ELF-1 (cell line): ENCODE results near the gene DYRK2.

Experiments
- DNase-seq: peaks from one replicate; pipeline ENCODE4 v3.0.0-alpha.2; 2016; ENCODE audit warnings: low read depth, low spot score

DYRK2 gene

DNA sequence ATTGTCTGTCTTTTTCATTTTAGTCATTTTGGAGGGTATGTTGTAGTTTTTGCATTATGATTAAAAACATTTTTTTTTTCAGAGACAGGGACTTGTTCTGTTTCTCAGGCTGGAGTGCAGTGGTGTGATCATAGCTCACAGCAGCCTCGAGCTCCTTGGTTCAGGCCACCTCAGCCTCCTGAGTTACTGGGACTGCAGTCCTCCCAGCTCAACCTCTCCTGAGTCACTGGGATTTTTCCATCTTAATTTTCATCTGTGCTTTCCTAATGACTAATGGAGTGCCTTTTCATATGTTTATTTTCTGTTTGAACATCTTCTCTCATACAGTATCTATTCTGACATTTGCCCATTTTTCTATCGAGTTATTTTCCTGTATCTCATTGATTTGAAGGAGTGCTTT, 52.6 kb downstream of the DYRK2 start:
- DNase-seq: no peak

DNA sequence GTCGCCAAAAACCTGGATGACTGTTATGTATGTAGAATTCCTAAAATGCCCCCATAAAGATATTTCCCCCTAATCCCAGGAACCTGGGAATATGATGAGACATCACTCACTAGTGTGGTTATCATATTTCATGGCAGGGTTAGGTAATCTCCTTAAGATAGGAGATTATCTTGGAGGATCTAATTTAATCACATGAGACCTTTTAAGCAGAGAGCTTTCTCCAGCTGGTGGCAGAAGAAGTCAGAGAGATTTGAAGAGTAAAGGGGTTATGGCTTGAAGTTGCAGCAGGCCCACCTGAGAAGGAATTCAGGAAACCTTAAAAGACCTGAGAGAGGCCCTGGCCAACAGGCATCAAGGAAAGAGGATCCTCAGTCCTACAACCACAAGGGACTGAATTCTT, 53.6 kb downstream of the DYRK2 start:
- DNase-seq: no peak

DNA sequence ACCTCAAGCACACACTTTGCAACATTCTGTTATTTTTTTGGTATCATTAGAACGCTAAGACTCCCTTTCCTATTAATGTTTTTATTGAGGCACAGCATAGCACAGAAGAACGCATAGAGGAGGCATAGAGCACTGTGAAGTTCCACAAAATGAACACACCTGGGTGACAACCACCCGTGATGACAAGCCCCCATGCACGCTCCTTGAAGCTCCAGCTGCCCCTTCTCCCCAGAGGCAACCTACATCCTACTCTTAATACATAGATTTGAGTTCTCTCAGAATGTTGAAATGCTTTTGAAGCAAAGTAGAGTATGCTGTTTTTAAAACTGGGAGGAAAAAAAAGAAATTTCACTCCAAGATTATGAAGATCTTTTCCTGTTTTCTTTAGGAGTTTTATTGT, 55.5 kb downstream of the DYRK2 start:
- DNase-seq: no peak

DNA sequence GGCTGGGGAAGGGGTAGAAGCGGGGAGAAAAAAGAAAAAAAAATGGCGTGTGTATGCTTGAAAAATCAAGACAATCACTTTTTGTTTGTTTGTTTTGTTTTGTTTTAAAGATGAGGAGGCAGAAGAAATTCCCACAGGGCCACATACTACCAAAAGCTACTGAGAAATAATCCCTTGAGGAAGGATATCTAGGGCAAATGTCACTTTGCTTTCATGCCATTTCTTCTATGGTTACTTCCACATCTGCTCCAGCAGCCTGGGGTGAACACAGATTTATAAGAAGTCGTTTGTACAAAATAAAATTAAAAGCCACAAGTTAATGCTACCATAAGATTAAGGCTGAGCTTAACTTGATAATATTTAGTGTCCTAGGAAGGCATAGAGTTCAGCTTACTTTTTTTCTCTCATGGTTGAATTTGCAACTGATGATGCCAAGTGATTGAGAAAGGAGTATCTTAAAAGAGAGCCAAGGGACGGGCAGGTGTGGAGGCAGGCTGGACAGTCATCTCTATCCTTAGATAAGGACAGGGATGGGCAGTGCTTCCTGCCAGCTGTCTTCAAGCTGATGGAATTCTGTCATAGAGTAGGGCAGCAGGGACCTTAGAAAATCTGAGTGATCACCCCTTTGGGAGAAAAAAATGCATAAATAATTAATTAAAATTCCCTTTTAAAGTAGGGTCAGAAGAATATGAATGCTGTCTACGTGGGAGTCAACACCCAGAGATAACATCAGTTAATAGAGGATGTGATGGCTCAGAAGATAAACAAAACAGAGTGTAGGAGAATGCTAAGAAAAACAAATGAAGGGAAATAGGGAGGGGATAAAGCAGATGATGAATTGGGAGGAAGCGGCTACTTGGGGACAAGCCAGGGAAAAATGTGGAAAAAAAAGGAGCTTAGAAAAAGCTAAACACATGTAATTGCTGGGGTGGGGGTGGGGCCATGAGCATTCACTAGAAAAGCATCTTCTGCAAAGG, 57.1 kb downstream of the DYRK2 start:
- DNase-seq: no peak

DNA sequence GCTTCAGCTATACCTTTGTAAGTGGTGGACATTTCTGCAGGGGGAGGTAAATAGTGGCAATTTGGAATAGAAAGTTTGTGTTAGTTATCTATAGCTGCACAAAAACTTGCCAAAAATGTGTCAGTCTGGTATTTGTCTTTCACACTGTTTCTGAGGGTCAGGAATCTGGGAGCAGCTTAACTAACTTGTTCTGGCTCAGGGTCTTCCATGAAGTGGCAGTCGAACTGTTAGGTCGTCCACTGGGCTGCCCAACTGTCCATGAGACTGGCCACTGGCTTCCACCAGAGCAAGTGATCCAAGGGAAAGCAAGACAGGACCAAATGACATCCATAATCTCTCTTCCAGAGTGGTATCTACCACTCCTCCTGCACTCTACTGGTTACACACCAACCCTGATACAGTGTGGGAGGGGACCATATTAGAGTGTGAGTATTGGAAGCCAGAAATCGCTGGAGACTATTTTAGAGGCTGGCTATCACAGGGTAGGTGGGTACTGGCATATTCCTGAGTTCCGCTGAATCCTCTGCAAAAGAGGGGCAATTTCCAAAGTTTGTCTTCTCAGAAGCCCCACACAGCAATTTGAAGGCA, 60.9 kb downstream of the DYRK2 start:
- no peak for DNase-seq

DNA sequence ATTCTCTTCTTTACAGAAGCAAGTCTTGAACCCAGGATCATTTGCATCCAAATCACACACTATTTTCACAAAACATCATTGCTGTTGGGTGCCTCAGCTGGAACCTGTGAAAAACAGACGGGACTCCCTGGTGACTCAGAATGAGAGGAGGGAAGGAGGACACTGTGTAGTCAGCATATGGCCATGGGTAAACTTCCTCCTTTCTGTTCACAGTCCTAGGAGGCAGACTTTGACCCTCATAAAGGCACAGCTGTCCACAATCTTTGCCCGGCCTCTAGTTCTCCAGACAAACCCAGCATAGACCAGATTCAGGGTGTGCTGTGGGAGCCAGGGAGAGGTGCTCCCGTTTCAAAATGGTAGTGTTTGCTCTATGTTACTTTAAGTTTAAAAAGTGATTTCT, 62.0 kb downstream of the DYRK2 start:
- DNase-seq: no peak

DNA sequence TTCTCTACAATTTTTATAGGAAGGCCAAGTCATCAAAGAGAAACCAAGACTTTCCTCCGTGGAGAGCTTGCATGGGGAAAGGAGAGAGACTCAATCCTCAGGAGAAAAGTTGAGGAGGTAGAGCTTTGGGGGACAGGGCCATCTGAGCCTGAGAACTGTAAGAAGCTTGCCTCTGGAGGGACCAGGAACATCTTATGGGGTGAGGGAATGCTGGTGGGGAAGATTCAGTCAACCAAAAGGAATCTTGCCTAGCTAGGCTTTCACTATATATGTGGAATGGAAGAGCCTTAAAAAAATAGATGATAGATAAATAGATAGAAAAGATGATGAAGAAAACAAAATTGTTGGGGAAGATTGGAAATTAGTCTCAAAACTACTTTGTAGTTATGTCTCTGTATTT, 63.5 kb downstream of the DYRK2 start:
- DNase-seq: no peak

DNA sequence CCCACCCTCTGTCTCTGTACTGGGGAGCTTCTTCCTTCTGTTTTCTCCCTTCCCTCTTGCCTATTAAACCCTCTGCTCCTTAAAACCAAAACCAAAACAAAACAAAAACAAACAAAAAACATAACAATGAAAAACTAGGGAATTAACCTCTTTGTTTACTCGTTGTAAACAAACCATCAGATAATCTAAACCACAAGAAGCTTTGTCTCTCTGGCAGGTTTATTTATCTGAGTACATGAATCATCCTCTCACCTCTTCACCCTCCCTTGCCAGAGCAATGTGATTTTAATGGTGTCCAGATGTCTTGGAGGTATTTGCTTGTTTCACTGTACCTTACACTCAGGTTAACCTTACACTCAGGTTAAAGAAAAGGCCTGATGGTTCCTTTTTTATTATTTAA, 66.1 kb downstream of the DYRK2 start:
- no peak for DNase-seq
